PC-9 (cell line): ENCODE data around the gene SAMD11. TPM values are rescaled to one million over a fixed set of nuclear protein-coding genes. Genes with fewer than 3 reads are reported as not detected.
A peak's percentile ranks its signal among the peaks of the same experiment; 100 is the strongest.
"Not testable (repeated sequence)": the region's sequence is repeated elsewhere in the genome, so short reads cannot be mapped to it uniquely, and the experiment has no call there.

Experiments used
- Bru-seq: library from RNA; stranded (reverse); fragments of 400-500 nt; gene quantifications from one replicate; lab custom pipeline; 2021; lab: Mats Ljungman, UMichigan
- BruChase-seq, 2 experiments: library from RNA; stranded (reverse); fragments of 400-500 nt; gene quantifications; one replicate each; lab custom pipeline; 2021; lab: Mats Ljungman, UMichigan
- BruUV-seq: library from RNA; stranded (reverse); fragments of 400-500 nt; replicated peaks from 2 replicates; lab custom pipeline; 2021; lab: Mats Ljungman, UMichigan
- CTCF ChIA-PET: fragments of 300-600 bp; sonication (Branson Sonifier 250); formaldehyde crosslinking; loops from one replicate; lab custom pipeline; 2022; ENCODE audit warnings: antibody characterized with exemption; lab: Charles Lee
- POLR2A ChIA-PET: fragments of 300-600 bp; sonication (Branson Sonifier 250); formaldehyde crosslinking; loops from one replicate; lab custom pipeline; 2022; ENCODE audit warnings: antibody characterized with exemption; ENCODE audit not compliant: unreplicated experiment; lab: Charles Lee
- DNase-seq, 2 experiments: peaks; one replicate each; pipeline versions ENCODE4 v3.0.0 to v3.0.0-alpha.2; 2015 to 2022; ENCODE audit warnings: mixed read lengths in 1 of 2
- H2AFZ ChIP-seq: fragments of 200-600 bp; sonication (generic); 2 replicates; pipeline ENCODE4 v1.8.1; 2017; ENCODE audit warnings: antibody characterized with exemption
- H3F3A ChIP-seq: fragments of 200-600 bp; sonication (generic); 2 replicates; pipeline ENCODE4 v1.8.1; 2017; ENCODE audit warnings: antibody characterized with exemption, mild to moderate bottlenecking, low read depth; ENCODE audit not compliant: insufficient read depth
- H3K27ac ChIP-seq: fragments of 200-600 bp; sonication (generic); 2 replicates; pipeline ENCODE4 v1.6.1; 2016; ENCODE audit warnings: mixed run types
- H3K27me3 ChIP-seq: fragments of 200-600 bp; sonication (generic); 2 replicates; pipeline ENCODE4 v1.6.1; 2016; ENCODE audit warnings: low read depth, mixed run types; ENCODE audit not compliant: insufficient read depth
- H3K36me3 ChIP-seq: fragments of 200-600 bp; sonication (generic); 2 replicates; pipeline ENCODE4 v1.6.1; 2016; ENCODE audit warnings: low read depth, mixed run types
- H3K4me1 ChIP-seq: fragments of 200-600 bp; sonication (generic); replicated peaks from 2 replicates; pipeline ENCODE4 v1.6.1; 2016; ENCODE audit warnings: mixed run types; ENCODE audit not compliant: insufficient read depth
- H3K4me2 ChIP-seq: fragments of 200-600 bp; sonication (generic); 2 replicates; pipeline ENCODE4 v1.6.1; 2017; ENCODE audit warnings: mixed run types
- H3K4me3 ChIP-seq: fragments of 200-600 bp; sonication (generic); 2 replicates; pipeline ENCODE4 v1.6.1; 2016; ENCODE audit warnings: mixed run types
- H3K79me2 ChIP-seq: fragments of 200-600 bp; sonication (generic); 2 replicates; pipeline ENCODE4 v1.6.1; 2017; ENCODE audit warnings: low read depth, mixed run types
- H3K9me2 ChIP-seq: fragments of 200-600 bp; sonication (generic); 2 replicates; pipeline ENCODE4 v1.8.1; 2017; ENCODE audit warnings: mild to moderate bottlenecking; ENCODE audit not compliant: insufficient read depth
- H3K9me3 ChIP-seq: fragments of 200-600 bp; sonication (generic); 2 replicates; pipeline ENCODE4 v1.8.1; 2016; ENCODE audit warnings: low read depth; ENCODE audit not compliant: insufficient read depth
- H4K20me1 ChIP-seq: fragments of 200-600 bp; sonication (generic); 2 replicates; pipeline ENCODE4 v1.8.1; 2017; ENCODE audit not compliant: insufficient read depth
- EZH2 ChIP-seq: fragments of 200-600 bp; sonication (generic); IDR thresholded peaks from 2 replicates; pipeline ENCODE4 v1.8.0; 2017; ENCODE audit warnings: antibody characterized with exemption, low read depth
- intact Hi-C: fragments of 100-400 bp; cut with micrococcal nuclease; formaldehyde crosslinking; loops from one replicate; pipeline ENCODE4 v1.10.0; 2022; ENCODE audit not compliant: unreplicated experiment
- long read RNA-seq: library from polyadenylated mRNA; stranded (forward); transcript quantifications from one replicate; pipeline ENCODE4 v2.0.0, GENCODE V29; 2022
- total RNA-seq: library from RNA; stranded (reverse); gene quantifications from 2 replicates; pipeline ENCODE4 v1.2.3, GENCODE V29; 2021
- TF ChIP-seq, protein P1 (sequence below): fragments of 200-600 bp; sonication (generic); conservative IDR thresholded peaks from 2 replicates; pipeline ENCODE4 v1.6.1; 2017; ENCODE audit warnings: mixed run types, antibody characterized with exemption, mild to moderate bottlenecking, moderate library complexity

The SAMD11 gene
- total RNA-seq (0.59 and 2.2 TPM in 2 replicates), Bru-seq, nascent RNA (percentile 9 among the genes with signal in this experiment), BruChase-seq, experiment 1, labeled RNA remaining after a 2-hour chase (percentile 12 among the genes with signal in this experiment), BruChase-seq, experiment 2, labeled RNA remaining after a 6-hour chase (percentile 10 among the genes with signal in this experiment)
- long read RNA-seq = 0 reads

- Histone ChIP-seq H3K4me2 (peak within 1 kb of the TSS; percentile 79), H3K79me2 (no peaks in the 10 kb centered on the region), H3K27ac (no peak within 1 kb of the TSS), H3K9me2 (no peaks in the 10 kb centered on the region), H3F3A (peaks cover 12% of the 10 kb centered on the region; the same call in 1 of the 2 replicates), H3K4me1 (peaks cover 19% of the 10 kb centered on the region), H2AFZ (peak within 1 kb of the TSS; percentile 73; the same call in 1 of the 2 replicates), H3K4me3 (peak within 1 kb of the TSS; percentile 55), H4K20me1 (no peaks in the 10 kb centered on the region; the same call in 1 of the 2 replicates), H3K36me3 (no peaks in the 10 kb centered on the region), H3K27me3 (peaks cover 42% of the 10 kb centered on the region), H3K9me3 (no peaks in the 10 kb centered on the region)
- intact Hi-C loops = no loop called here
- BruUV-seq = no TSS peak
- ChIA-PET CTCF (no interaction called here), POLR2A (interaction anchor here (0.6 kb wide), 1 partner anchor 43 kb away, joined by 4 read pairs; no protein-coding TSS in a partner anchor)
- TF ChIP-seq, protein P1, sequence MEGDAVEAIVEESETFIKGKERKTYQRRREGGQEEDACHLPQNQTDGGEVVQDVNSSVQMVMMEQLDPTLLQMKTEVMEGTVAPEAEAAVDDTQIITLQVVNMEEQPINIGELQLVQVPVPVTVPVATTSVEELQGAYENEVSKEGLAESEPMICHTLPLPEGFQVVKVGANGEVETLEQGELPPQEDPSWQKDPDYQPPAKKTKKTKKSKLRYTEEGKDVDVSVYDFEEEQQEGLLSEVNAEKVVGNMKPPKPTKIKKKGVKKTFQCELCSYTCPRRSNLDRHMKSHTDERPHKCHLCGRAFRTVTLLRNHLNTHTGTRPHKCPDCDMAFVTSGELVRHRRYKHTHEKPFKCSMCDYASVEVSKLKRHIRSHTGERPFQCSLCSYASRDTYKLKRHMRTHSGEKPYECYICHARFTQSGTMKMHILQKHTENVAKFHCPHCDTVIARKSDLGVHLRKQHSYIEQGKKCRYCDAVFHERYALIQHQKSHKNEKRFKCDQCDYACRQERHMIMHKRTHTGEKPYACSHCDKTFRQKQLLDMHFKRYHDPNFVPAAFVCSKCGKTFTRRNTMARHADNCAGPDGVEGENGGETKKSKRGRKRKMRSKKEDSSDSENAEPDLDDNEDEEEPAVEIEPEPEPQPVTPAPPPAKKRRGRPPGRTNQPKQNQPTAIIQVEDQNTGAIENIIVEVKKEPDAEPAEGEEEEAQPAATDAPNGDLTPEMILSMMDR = no peak
- no peak for TF ChIP-seq EZH2
- DNase-seq = peak; percentile 61 to 82
Observed at GRCh38 chr1:923131-923990, at the start of gene SAMD11. SAMD11 (plus strand) TSS chr1:923923; CDS start chr1:924432, 509 bp downstream.

DNA sequence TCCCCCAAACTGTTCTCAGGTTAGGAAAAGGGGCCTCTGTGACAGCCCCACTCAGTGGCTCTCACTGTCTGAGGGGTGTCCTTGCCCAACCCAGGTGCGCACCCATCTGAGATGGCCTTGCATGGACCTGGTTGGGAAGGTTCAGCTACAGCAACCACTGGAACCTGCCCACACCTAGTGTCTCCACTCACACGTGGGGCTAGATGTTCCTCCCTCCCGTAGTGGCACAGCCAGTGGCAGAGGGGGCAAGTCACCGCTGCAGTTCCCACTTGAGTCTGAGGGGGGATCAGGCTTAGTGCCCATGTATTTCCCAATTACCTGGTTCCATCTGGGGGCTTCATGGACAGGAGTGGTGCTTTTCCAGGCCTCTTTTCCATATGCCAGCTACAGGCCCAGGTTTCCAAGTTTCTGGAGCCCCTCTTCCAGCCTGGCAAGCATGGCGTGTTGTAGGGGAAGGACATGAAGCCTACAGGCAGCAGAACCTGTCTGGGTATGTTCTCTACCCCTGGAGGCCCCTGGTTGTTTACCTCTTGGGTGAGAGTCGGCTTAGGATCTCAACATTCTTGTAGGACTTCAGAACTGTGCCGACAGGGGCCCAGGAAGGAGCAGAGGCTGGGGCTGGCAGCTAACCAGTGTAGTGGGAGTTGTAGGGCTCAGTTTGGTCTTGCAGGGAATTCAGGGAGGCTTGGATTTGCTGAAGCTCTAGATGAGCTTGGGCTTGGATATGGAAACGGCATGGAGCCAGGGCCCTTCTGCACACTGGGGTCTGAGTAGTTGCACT is 47.1 kb upstream of the SAMD11 start:
- CTCF ChIA-PET, H3K4me1 ChIP-seq, H3K79me2 ChIP-seq, H3K9me2 ChIP-seq, H4K20me1 ChIP-seq, intact Hi-C loops, H3F3A ChIP-seq, H3K4me3 ChIP-seq, BruUV-seq, H3K27me3 ChIP-seq, H2AFZ ChIP-seq, H3K4me2 ChIP-seq, H3K36me3 ChIP-seq, DNase-seq, POLR2A ChIA-PET, H3K27ac ChIP-seq, H3K9me3 ChIP-seq: not testable (repeated sequence)

GRCh38 chr1:877209-877986 is 46.3 kb upstream of the SAMD11 start:
- intact Hi-C loops, H3F3A ChIP-seq, H3K79me2 ChIP-seq, H3K27ac ChIP-seq, H4K20me1 ChIP-seq, H3K4me2 ChIP-seq, H2AFZ ChIP-seq, H3K9me2 ChIP-seq, H3K9me3 ChIP-seq, H3K4me3 ChIP-seq, BruUV-seq, POLR2A ChIA-PET, DNase-seq, H3K4me1 ChIP-seq, CTCF ChIA-PET, H3K36me3 ChIP-seq, H3K27me3 ChIP-seq: not testable (repeated sequence)

DNA sequence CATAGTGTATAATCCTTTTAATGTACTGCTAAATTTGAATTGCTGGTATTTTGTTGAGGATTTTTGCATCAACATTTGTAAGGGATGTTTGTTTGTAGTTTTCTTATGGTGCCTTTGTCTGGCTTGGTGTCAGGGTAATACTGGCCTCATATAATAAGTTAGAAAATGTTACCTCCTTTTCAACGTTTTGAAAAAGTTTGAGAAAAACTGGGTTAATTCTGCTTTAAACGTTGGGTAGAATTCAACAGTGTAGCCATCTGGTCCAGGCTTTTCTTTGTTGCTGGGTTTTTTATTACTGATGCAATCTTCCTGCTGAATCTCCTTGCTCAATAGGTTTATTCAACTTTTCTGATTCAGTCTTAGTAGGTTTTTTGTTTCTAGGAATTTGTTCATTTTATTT is 43.2 kb upstream of the SAMD11 start:
- BruUV-seq, H3K9me3 ChIP-seq, H3K36me3 ChIP-seq, H3K4me1 ChIP-seq, H3F3A ChIP-seq, H3K4me2 ChIP-seq, H3K9me2 ChIP-seq, H2AFZ ChIP-seq, intact Hi-C loops, CTCF ChIA-PET, POLR2A ChIA-PET, H3K27ac ChIP-seq, DNase-seq, H4K20me1 ChIP-seq, H3K79me2 ChIP-seq, H3K4me3 ChIP-seq: not testable (repeated sequence)
- peaks cover 17% of the 10 kb centered on the region; the same call in 1 of the 2 replicates for H3K27me3 ChIP-seq

DNA sequence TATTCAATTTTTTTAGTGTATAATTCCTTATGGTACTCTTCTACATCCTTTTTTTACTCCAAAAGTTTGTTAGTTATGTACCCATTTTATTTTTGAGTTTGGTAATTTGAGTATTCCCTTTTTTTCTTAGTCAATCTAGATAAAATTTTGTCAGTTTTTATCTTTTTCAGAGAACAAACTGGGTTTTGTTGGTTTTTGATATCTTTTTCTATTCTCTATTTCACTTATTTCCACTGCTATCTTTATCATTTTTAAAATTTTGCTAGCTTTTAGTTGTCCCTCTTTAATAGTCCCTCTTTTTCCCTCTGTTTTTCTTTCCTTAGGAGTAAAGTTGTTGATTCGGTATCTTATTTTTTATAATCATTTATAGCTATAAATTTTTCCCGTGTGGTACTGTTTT is 42.8 kb upstream of the SAMD11 start:
- H3K4me3 ChIP-seq, H3K79me2 ChIP-seq, POLR2A ChIA-PET, H3K9me3 ChIP-seq, BruUV-seq, H2AFZ ChIP-seq, H4K20me1 ChIP-seq, DNase-seq, H3K27ac ChIP-seq, H3F3A ChIP-seq, H3K9me2 ChIP-seq, intact Hi-C loops, CTCF ChIA-PET, H3K36me3 ChIP-seq, H3K4me1 ChIP-seq, H3K4me2 ChIP-seq: not testable (repeated sequence)
- peaks cover 19% of the 10 kb centered on the region; the same call in 1 of the 2 replicates for H3K27me3 ChIP-seq
